Neural crest cell (in vitro differentiated cells): ENCODE results near the gene AANAT. TPM values are rescaled to one million over a fixed set of nuclear protein-coding genes. Genes with fewer than 3 reads are reported as not detected.
"Not testable (repeated sequence)": the region's sequence is repeated elsewhere in the genome, so short reads cannot be mapped to it uniquely, and the experiment has no call there.

Source experiments
- DNase-seq: peaks from one replicate; pipeline ENCODE4 v3.0.0; 2021; ENCODE audit warnings: low read depth, mixed read lengths, low spot score
- H3K27ac Mint-ChIP-seq: one replicate; pipeline ENCODE4 v1.8.0; 2021; ENCODE audit warnings: mild to moderate bottlenecking, mixed read lengths; ENCODE audit not compliant: unreplicated experiment
- H3K27me3 Mint-ChIP-seq: 2 replicates; pipeline ENCODE4 v1.8.0; 2021; ENCODE audit warnings: low read depth, mild to moderate bottlenecking, mixed read lengths
- H3K36me3 Mint-ChIP-seq: 2 replicates; pipeline ENCODE4 v1.8.0; 2021; ENCODE audit warnings: low read depth, mild to moderate bottlenecking, mixed read lengths
- H3K4me1 Mint-ChIP-seq: 2 replicates; pipeline ENCODE4 v1.8.0; 2021; ENCODE audit warnings: mixed read lengths
- H3K4me3 Mint-ChIP-seq: one replicate; pipeline ENCODE4 v1.8.0; 2021; ENCODE audit warnings: mild to moderate bottlenecking, mixed read lengths
- H3K9me3 Mint-ChIP-seq: 2 replicates; pipeline ENCODE4 v1.8.0; 2021; ENCODE audit warnings: mixed read lengths
- total RNA-seq: library from RNA; stranded (reverse); gene quantifications from 2 replicates; pipeline ENCODE4 v1.2.1, GENCODE V29; 2021
- TF ChIP-seq, protein P1 (sequence below): fragments of 200-600 bp; sonication (generic); conservative IDR thresholded peaks from 2 replicates; pipeline ENCODE4 v1.5.0; 2021; ENCODE audit warnings: antibody characterized with exemption, mild to moderate bottlenecking

AANAT gene
- total RNA-seq, 1 donor from 2014 or later = not detected

DNA sequence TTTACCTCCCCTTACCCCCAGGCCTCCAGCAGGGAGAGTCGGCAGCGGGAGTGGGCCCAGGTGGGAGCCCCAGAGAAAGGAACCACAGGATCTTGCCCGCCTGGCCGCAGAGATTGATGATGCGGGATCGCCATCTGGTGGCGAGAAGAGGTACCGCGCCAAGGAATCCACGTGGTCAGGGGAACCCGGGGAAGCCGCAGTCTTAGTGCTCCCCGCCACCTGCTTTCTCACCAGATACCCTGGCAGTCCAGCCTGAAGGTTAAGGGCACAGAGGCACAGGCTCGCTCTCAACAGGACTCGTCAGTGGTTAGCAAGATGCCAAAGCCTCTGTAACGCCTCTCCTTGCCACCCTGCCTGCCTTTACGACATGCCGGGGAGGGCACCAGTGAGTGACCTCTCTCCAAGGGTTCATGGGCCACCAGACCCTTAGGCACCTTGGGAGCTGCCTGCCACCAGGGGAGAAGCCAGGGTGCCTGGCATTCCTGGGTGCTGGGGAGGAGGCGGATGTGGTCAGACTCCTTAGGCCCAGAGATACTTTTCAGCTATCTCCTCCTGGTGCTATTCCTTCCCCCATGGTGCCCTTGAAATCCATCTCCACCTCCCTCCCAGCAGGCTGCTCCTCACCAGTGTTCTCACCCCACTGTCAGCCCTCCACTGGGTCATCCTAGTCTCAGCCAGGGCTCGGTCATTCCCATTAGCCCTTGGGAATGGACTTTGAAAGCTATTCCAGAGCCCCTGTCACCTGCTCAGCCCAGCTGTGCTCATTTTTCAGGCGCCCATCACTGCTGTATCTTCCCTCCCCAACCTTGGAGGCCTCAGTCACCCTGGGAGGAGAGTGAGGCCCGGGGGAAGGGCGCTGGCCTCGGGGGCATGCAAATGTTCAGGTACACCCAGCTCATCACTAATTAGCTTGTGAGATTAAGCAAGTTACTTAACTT, 39.3 kb downstream of the AANAT start:
- H3K27ac Mint-ChIP-seq = no peak overlapping the region
- H3K36me3 Mint-ChIP-seq = no peaks in the 10 kb centered on the region
- peaks cover 34% of the 10 kb centered on the region for H3K27me3 Mint-ChIP-seq
- H3K9me3 Mint-ChIP-seq = no peaks in the 10 kb centered on the region
- H3K4me3 Mint-ChIP-seq = no peak overlapping the region
- DNase-seq = peak; percentile 91
- TF ChIP-seq, protein P1, sequence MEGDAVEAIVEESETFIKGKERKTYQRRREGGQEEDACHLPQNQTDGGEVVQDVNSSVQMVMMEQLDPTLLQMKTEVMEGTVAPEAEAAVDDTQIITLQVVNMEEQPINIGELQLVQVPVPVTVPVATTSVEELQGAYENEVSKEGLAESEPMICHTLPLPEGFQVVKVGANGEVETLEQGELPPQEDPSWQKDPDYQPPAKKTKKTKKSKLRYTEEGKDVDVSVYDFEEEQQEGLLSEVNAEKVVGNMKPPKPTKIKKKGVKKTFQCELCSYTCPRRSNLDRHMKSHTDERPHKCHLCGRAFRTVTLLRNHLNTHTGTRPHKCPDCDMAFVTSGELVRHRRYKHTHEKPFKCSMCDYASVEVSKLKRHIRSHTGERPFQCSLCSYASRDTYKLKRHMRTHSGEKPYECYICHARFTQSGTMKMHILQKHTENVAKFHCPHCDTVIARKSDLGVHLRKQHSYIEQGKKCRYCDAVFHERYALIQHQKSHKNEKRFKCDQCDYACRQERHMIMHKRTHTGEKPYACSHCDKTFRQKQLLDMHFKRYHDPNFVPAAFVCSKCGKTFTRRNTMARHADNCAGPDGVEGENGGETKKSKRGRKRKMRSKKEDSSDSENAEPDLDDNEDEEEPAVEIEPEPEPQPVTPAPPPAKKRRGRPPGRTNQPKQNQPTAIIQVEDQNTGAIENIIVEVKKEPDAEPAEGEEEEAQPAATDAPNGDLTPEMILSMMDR = peak; percentile 97
- H3K4me1 Mint-ChIP-seq = peaks cover 2% of the 10 kb centered on the region

DNA sequence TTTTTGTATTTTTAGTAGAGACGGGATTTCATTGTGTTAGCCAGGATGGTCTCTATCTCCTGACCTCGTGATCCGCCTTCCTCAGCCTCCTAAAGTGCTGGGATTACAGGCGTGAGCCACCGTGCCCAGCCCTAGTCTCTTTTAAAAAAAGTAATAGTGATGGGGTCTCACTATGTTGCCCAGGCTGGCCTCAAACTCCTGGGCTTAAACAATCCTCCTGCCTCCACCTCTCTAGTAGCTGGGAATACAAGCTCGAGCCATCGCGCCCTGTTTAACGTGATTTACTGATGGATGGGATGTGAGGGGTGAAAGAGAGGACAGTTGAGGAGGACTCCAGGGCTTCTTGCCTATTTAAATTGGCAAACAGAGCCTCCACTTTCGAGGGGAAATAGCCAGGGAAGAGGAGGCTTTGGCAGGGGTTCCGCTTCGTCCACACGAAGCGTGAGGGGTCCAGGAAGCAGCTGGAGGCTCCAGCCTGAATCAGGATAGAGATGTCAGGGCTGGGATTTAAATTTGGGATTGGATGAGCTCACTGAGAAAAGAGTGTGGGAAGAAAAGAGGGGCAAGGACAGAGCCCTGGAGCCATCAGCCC, 41.2 kb downstream of the AANAT start:
- H3K36me3 Mint-ChIP-seq, H3K4me1 Mint-ChIP-seq, DNase-seq, H3K4me3 Mint-ChIP-seq, H3K9me3 Mint-ChIP-seq: not testable (repeated sequence)
- peaks cover 25% of the 10 kb centered on the region for H3K27me3 Mint-ChIP-seq
- peak overlapping the region; percentile 35 for H3K27ac Mint-ChIP-seq

DNA sequence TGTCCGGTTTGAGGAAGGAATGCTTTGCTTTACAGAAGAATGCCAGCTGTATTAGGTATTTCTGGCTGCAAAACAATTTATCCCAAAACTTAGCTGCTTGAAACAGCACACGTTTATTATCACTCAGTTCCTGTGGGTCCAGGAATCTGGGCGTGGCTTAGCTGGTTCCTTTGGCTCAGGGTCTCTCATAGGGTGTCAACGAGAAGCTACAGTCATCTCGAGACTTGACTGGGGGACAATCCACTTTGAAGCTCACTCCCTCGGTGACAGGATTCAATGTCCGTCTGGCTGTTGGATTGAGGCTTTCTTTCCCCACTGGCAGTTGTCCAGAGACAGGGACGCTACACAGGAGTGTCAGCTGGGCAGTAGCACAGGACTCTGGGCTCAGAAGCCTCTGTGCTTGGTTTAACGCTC, 43.4 kb downstream of the AANAT start:
- H3K4me1 Mint-ChIP-seq = no peaks in the 10 kb centered on the region
- no peak overlapping the region for H3K4me3 Mint-ChIP-seq
- DNase-seq = no peak
- no peak overlapping the region for H3K27ac Mint-ChIP-seq
- no peaks in the 10 kb centered on the region for H3K36me3 Mint-ChIP-seq
- H3K9me3 Mint-ChIP-seq = no peaks in the 10 kb centered on the region
- H3K27me3 Mint-ChIP-seq = peaks cover 22% of the 10 kb centered on the region
- TF ChIP-seq, protein P1 = no peak

GRCh38 chr17:76511668-76512365, 44.4 kb downstream of the AANAT start:
- DNase-seq = no peak
- Mint-ChIP-seq H3K4me1 (no peaks in the 10 kb centered on the region), H3K27me3 (peaks cover 18% of the 10 kb centered on the region), H3K36me3 (no peaks in the 10 kb centered on the region), H3K9me3 (no peaks in the 10 kb centered on the region), H3K4me3 (no peak overlapping the region), H3K27ac (no peak overlapping the region)
- TF ChIP-seq, protein P1 = no peak

GRCh38 chr17:76512366-76513305, 45.2 kb downstream of the AANAT start:
- Mint-ChIP-seq H3K4me3 (no peak overlapping the region), H3K4me1 (no peaks in the 10 kb centered on the region), H3K36me3 (no peaks in the 10 kb centered on the region), H3K9me3 (no peaks in the 10 kb centered on the region), H3K27me3 (peaks cover 13% of the 10 kb centered on the region), H3K27ac (peak overlapping the region; percentile 39)
- DNase-seq = no peak
- TF ChIP-seq, protein P1 = no peak
